SW480 (cell line): ENCODE data around the gene ANAPC4.
"Not testable (repeated sequence)": the region's sequence is repeated elsewhere in the genome, so short reads cannot be mapped to it uniquely, and the experiment has no call there.

Experiments used
- DNase-seq: peaks from one replicate; pipeline ENCODE4 v3.0.0-alpha.2; 2016; ENCODE audit warnings: low spot score

ANAPC4 gene

GRCh38 chr4:25376754-25377571 is at the start of gene ANAPC4:
ANAPC4 (plus strand) TSS chr4:25377263; CDS start chr4:25377428, 165 bp downstream.
- peak; percentile 88 for DNase-seq

- DNase-seq, result not testable (repeated sequence)
Observed at GRCh38 chr4:25328463-25328862, 48.6 kb upstream of the ANAPC4 start.

GRCh38 chr4:25330335-25330734 is 46.7 kb upstream of the ANAPC4 start:
- no peak for DNase-seq

- no peak for DNase-seq
Observed at GRCh38 chr4:25330905-25331808, 45.9 kb upstream of the ANAPC4 start.

GRCh38 chr4:25343671-25344070 is 33.4 kb upstream of the ANAPC4 start:
- DNase-seq, result no peak

GRCh38 chr4:25345744-25346143 is 31.3 kb upstream of the ANAPC4 start:
- no peak for DNase-seq

GRCh38 chr4:25346913-25347312 is 30.1 kb upstream of the ANAPC4 start:
- DNase-seq, result no peak

- DNase-seq, result no peak
Observed at GRCh38 chr4:25347473-25347872, 29.6 kb upstream of the ANAPC4 start.

GRCh38 chr4:25347971-25348370 is 29.1 kb upstream of the ANAPC4 start:
- no peak for DNase-seq

- DNase-seq, result no peak
Observed at GRCh38 chr4:25350561-25350960, 26.5 kb upstream of the ANAPC4 start.

- peak; percentile 1 for DNase-seq
Observed at GRCh38 chr4:25351777-25352416, 25.2 kb upstream of the ANAPC4 start.

- no peak for DNase-seq
Observed at GRCh38 chr4:25356068-25356467, 21.0 kb upstream of the ANAPC4 start.

- no peak for DNase-seq
Observed at GRCh38 chr4:25358515-25359275, 18.4 kb upstream of the ANAPC4 start.

GRCh38 chr4:25361253-25361652 is 15.8 kb upstream of the ANAPC4 start:
- DNase-seq, result no peak

GRCh38 chr4:25367004-25367621 is 9.9 kb upstream of the ANAPC4 start:
- peak; percentile 18 for DNase-seq

GRCh38 chr4:25367877-25368276 is 9.2 kb upstream of the ANAPC4 start:
- DNase-seq, result no peak

- no peak for DNase-seq
Observed at GRCh38 chr4:25368315-25368714, 8.7 kb upstream of the ANAPC4 start.

- no peak for DNase-seq
Observed at GRCh38 chr4:25370242-25370641, 6.8 kb upstream of the ANAPC4 start.

- DNase-seq, result not testable (repeated sequence)
Observed at GRCh38 chr4:25372549-25372948, 4.5 kb upstream of the ANAPC4 start.

- no peak for DNase-seq
Observed at GRCh38 chr4:25377572-25378436, 741 bp downstream of the ANAPC4 start.
